H1 (cell line): ENCODE data around the gene DOC2A. TPM values are rescaled to one million over a fixed set of nuclear protein-coding genes. Genes with fewer than 3 reads are reported as not detected.

Experiments
- CTCF ChIA-PET: fragments of 300-600 bp; sonication (Branson Sonifier 250); formaldehyde crosslinking; loops from one replicate; lab custom pipeline; 2021; ENCODE audit not compliant: partially characterized antibody; lab: Charles Lee
- POLR2A ChIA-PET: fragments of 300-600 bp; sonication (Branson Sonifier 250); formaldehyde crosslinking; loops from one replicate; lab custom pipeline; 2021; ENCODE audit warnings: inconsistent platforms; ENCODE audit not compliant: partially characterized antibody; lab: Charles Lee
- DNase-seq, 2 experiments: peaks; one replicate each; pipeline versions ENCODE4 v3.0.0 to v3.0.0-alpha.2; 2010 to 2022; ENCODE audit warnings: low spot score in 2 of 2, low read depth in 1 of 2, mixed read lengths in 1 of 2
- FAIRE-seq: peaks from 2 replicates; lab custom pipeline; 2011; peaks lifted over from hg19 to GRCh38; lab: Jason Lieb, UNC
- H2AFZ ChIP-seq: 2 replicates; pipeline ENCODE4 v1.8.1; 2012; ENCODE audit warnings: low read length, inconsistent platforms
- H2AK5ac ChIP-seq: 2 replicates; pipeline ENCODE4 v1.6.1; 2013; ENCODE audit warnings: low read depth, low read length
- H2BK120ac ChIP-seq: replicated peaks from 2 replicates; pipeline ENCODE3; 2013; ENCODE audit warnings: low read depth, low read length, inconsistent platforms
- H2BK12ac ChIP-seq: 2 replicates; pipeline ENCODE4 v1.6.1; 2013; ENCODE audit warnings: low read depth, low read length
- H2BK15ac ChIP-seq: 2 replicates; pipeline ENCODE4 v1.6.1; 2013; ENCODE audit warnings: low read length
- H2BK20ac ChIP-seq: 2 replicates; pipeline ENCODE4 v1.6.1; 2013; ENCODE audit warnings: low read length
- H2BK5ac ChIP-seq: 2 replicates; pipeline ENCODE4 v1.6.1; 2013; ENCODE audit warnings: low read depth, low read length
- H3K14ac ChIP-seq: 2 replicates; pipeline ENCODE4 v1.6.1; 2013; ENCODE audit warnings: inconsistent platforms; ENCODE audit not compliant: insufficient read length
- H3K18ac ChIP-seq: 2 replicates; pipeline ENCODE4 v1.6.1; 2013; ENCODE audit warnings: low read length; ENCODE audit errors: extremely low read depth
- H3K23ac ChIP-seq: 2 replicates; pipeline ENCODE4 v1.6.1; 2013; ENCODE audit warnings: inconsistent platforms; ENCODE audit not compliant: insufficient read length
- H3K23me2 ChIP-seq: 2 replicates; pipeline ENCODE4 v1.6.1; 2013; ENCODE audit warnings: low read depth, low read length
- H3K27ac ChIP-seq: 2 replicates; pipeline ENCODE4 v1.6.1; 2011; ENCODE audit warnings: low read depth, low read length, inconsistent platforms
- H3K27me3 ChIP-seq, 4 experiments: replicated peaks in 1 of 4; 1 replicate in 1 of 4; 2 replicates in 3 of 4; pipeline versions ENCODE4 v1.6.1 to v1.8.1; 2011 to 2013; ENCODE audit warnings: low read length in 3 of 4, mild to moderate bottlenecking in 3 of 4, inconsistent platforms in 2 of 4, mixed read lengths in 2 of 4, moderate library complexity in 1 of 4; ENCODE audit not compliant: control insufficient read depth in 3 of 4, insufficient read depth in 3 of 4; ENCODE audit errors: extremely low read depth in 1 of 4
- H3K36me3 ChIP-seq, 4 experiments: 2 replicates each; pipeline versions ENCODE4 v1.6.1 to v1.8.1; 2011 to 2013; ENCODE audit warnings: mild to moderate bottlenecking in 4 of 4, low read length in 3 of 4, moderate library complexity in 2 of 4, control low read depth in 1 of 4, inconsistent platforms in 1 of 4; ENCODE audit not compliant: insufficient read depth in 4 of 4, control insufficient read depth in 2 of 4
- H3K4ac ChIP-seq: replicated peaks from 2 replicates; pipeline ENCODE3; 2013; ENCODE audit warnings: low read length, low read depth, mixed read lengths, inconsistent platforms; ENCODE audit not compliant: insufficient read length
- H3K4me1 ChIP-seq, 4 experiments: replicated peaks in 1 of 4; 1 replicate in 1 of 4; 2 replicates in 3 of 4; pipeline versions ENCODE4 v1.6.1 to v1.8.1; 2011 to 2013; ENCODE audit warnings: low read length in 3 of 4, inconsistent platforms in 2 of 4, mixed read lengths in 1 of 4; ENCODE audit not compliant: insufficient read depth in 4 of 4, control insufficient read depth in 3 of 4
- H3K4me2 ChIP-seq, 2 experiments: 2 replicates each; pipeline versions ENCODE4 v1.6.1 to v1.8.1; 2011 to 2013; ENCODE audit warnings: low read depth in 2 of 2, low read length in 2 of 2, control low read depth in 1 of 2, inconsistent platforms in 1 of 2, mild to moderate bottlenecking in 1 of 2; ENCODE audit not compliant: insufficient read depth in 1 of 2
- H3K4me3 ChIP-seq, 4 experiments: fragments of 200-600, 300-600 bp in 1 of 4; sonication (generic), shearing (Covaris generic), sonication (Bioruptor Twin) in 1 of 4; 2 replicates each; pipeline versions ENCODE4 v1.5.1 to v1.8.1; 2011 to 2016; ENCODE audit warnings: low read length in 4 of 4, low read depth in 3 of 4, control low read depth in 2 of 4, inconsistent platforms in 2 of 4, mild to moderate bottlenecking in 2 of 4, mixed read lengths in 1 of 4, moderate library complexity in 1 of 4; ENCODE audit not compliant: insufficient read depth in 2 of 4; ENCODE audit errors: extremely low read depth in 1 of 4
- H3K56ac ChIP-seq: replicated peaks from 2 replicates; pipeline ENCODE3; 2013; ENCODE audit warnings: low read depth, mild to moderate bottlenecking, mixed read lengths, low read length, inconsistent platforms; ENCODE audit not compliant: insufficient read length
- H3K79me1 ChIP-seq: 2 replicates; pipeline ENCODE4 v1.6.1; 2013; ENCODE audit warnings: low read depth, low read length, control low read depth
- H3K79me2 ChIP-seq, 2 experiments: 2 replicates each; pipeline versions ENCODE4 v1.6.1 to v1.8.1; 2012 to 2013; ENCODE audit warnings: low read length in 2 of 2, mild to moderate bottlenecking in 2 of 2, inconsistent platforms in 1 of 2; ENCODE audit not compliant: insufficient read depth in 2 of 2, control insufficient read depth in 1 of 2
- H3K9ac ChIP-seq, 4 experiments: replicated peaks in 1 of 4; 1 replicate in 1 of 4; 2 replicates in 3 of 4; pipeline versions ENCODE4 v1.6.1 to v1.8.1; 2011 to 2013; ENCODE audit warnings: low read depth in 3 of 4, low read length in 3 of 4, control low read depth in 2 of 4, mild to moderate bottlenecking in 2 of 4, moderate library complexity in 2 of 4, inconsistent platforms in 1 of 4; ENCODE audit errors: extremely low read depth in 1 of 4
- H3K9me3 ChIP-seq, 2 experiments: 2 replicates each; pipeline versions ENCODE4 v1.6.1 to v1.8.1; 2012 to 2013; ENCODE audit warnings: mild to moderate bottlenecking in 2 of 2, moderate library complexity in 2 of 2, control low read depth in 1 of 2, inconsistent platforms in 1 of 2, low read depth in 1 of 2, low read length in 1 of 2, mixed read lengths in 1 of 2; ENCODE audit not compliant: insufficient read depth in 2 of 2
- H4K20me1 ChIP-seq, 2 experiments: replicated peaks in 1 of 2; 2 replicates each; pipeline versions ENCODE3 to v1.8.1; 2011 to 2013; ENCODE audit warnings: inconsistent platforms in 2 of 2, low read length in 2 of 2, mild to moderate bottlenecking in 1 of 2; ENCODE audit not compliant: insufficient read depth in 2 of 2, control insufficient read depth in 1 of 2
- H4K5ac ChIP-seq: 2 replicates; pipeline ENCODE4 v1.6.1; 2013; ENCODE audit warnings: low read length, low read depth, mixed read lengths, inconsistent platforms; ENCODE audit not compliant: insufficient read length
- H4K8ac ChIP-seq: 2 replicates; pipeline ENCODE4 v1.8.0; 2013; ENCODE audit warnings: mild to moderate bottlenecking, moderate library complexity, low read length, inconsistent platforms; ENCODE audit not compliant: insufficient read depth; ENCODE audit errors: extremely low read depth
- H4K91ac ChIP-seq: replicated peaks from 2 replicates; pipeline ENCODE3; 2013; ENCODE audit warnings: low read length, mixed read lengths, inconsistent platforms; ENCODE audit not compliant: insufficient read length
- HDAC2 ChIP-seq, 2 experiments: fragments of 300-600 bp in 1 of 2; sonication (generic) in 1 of 2; IDR thresholded peaks; 2 replicates each; pipeline ENCODE4 v1.6.1; 2011 to 2012; ENCODE audit warnings: low read depth in 2 of 2, low read length in 2 of 2, mild to moderate bottlenecking in 2 of 2, moderate library complexity in 2 of 2, borderline replicate concordance in 1 of 2, inconsistent platforms in 1 of 2
- JUN ChIP-seq: IDR thresholded peaks from 2 replicates; pipeline ENCODE4 v1.6.1; 2011; ENCODE audit warnings: low read depth, mild to moderate bottlenecking, improper control_type of control experiment, low read length
- RBBP5 ChIP-seq: IDR thresholded peaks from 2 replicates; pipeline ENCODE4 v1.7.1; 2012; ENCODE audit warnings: low read depth, mild to moderate bottlenecking, inconsistent platforms, low read length, moderate library complexity, borderline replicate concordance
- YY1 ChIP-seq: IDR thresholded peaks from 2 replicates; pipeline ENCODE4 v1.6.1; 2011; ENCODE audit warnings: low read depth, mild to moderate bottlenecking, low read length
- whole genome bisulfite sequencing, 2 experiments: shearing (Covaris generic) in 1 of 2; methylation state at CpG; one replicate each; pipeline versions ENCODE4 v1.1.6 to v1.1.7; 2013 to 2015; ENCODE audit warnings: low lambda C conversion rate in 2 of 2, mixed read lengths in 2 of 2, inconsistent platforms in 1 of 2, low coverage in 1 of 2, missing lambda C conversion rate in 1 of 2; ENCODE audit not compliant: insufficient replicate concordance in 2 of 2, insufficient coverage in 1 of 2, insufficient read length in 1 of 2; ENCODE audit errors: extremely low coverage in 1 of 2, missing lambda C conversion rate in 1 of 2; 5-methylcytosine and 5-hydroxymethylcytosine counted together
- long read RNA-seq, 2 experiments: library from RNA in 1 of 2; library from capped mRNA in 1 of 2; stranded (forward); transcript quantifications; one replicate each; pipeline ENCODE4 v2.0.0, GENCODE V29; 2021; ENCODE audit warnings: inconsistent platforms in 1 of 2
- polyA minus RNA-seq, 3 experiments: library from RNA; depleted of rRNA, polyadenylated mRNA; stranded (reverse); fragments of >200 nt; gene quantifications; 1 replicate in 2 of 3; 2 replicates in 1 of 3; pipeline ENCODE4 v1.2.3, GENCODE V29; 2011
- polyA plus RNA-seq, 7 experiments: library from polyadenylated mRNA; depleted of rRNA in 3 of 7; stranded (reverse) in 5 of 7; unstranded in 2 of 7; fragments of >200 nt in 5 of 7; fragments of 200-250 nt in 2 of 7; gene quantifications; 1 replicate in 5 of 7; 2 replicates in 1 of 7; 4 replicates in 1 of 7; pipeline versions ENCODE4 v1.2.1 to v1.2.3, GENCODE V29; 2011 to 2013; ENCODE audit warnings: missing spikeins in 2 of 7, mixed read lengths in 2 of 7
- total RNA-seq: library from RNA; stranded (reverse); fragmentation: NEBNext Ultra II Directional; extraction: Animal tissue kit (Norgen Biotek cat#: 25700); gene quantifications from 2 replicates; pipeline ENCODE4 v1.2.1, GENCODE V29; 2021
- TF ChIP-seq, protein P1 (sequence below): IDR thresholded peaks from 2 replicates; pipeline ENCODE4 v1.6.1; 2012; ENCODE audit warnings: inconsistent platforms

Gene DOC2A
- total RNA-seq (10.3 and 13.9 TPM in 2 replicates), polyA plus RNA-seq (2011; rRNA removed) (20.7 and 34.2 TPM in 2 replicates), polyA minus RNA-seq (2011; rRNA and poly(A)+ RNA removed) (4.7 and 9.9 TPM in 2 replicates)
- polyA plus RNA-seq (2011; cell fraction: cytosol; rRNA removed), result 30.1 TPM
- polyA plus RNA-seq (2011; cell fraction: nucleus; rRNA removed), result 96.3 TPM
- 10.0 to 14.2 TPM (median 11.8 TPM) in 4 replicates for polyA plus RNA-seq (2012, experiment 1 of 2)
- 7.4 TPM for polyA plus RNA-seq (2012, experiment 2 of 2)
- polyA plus RNA-seq (2013, experiment 1 of 2), result 10.4 TPM
- 9.1 TPM for polyA plus RNA-seq (2013, experiment 2 of 2)
- polyA minus RNA-seq (2011; cell fraction: cytosol; rRNA and poly(A)+ RNA removed), result 13.5 TPM
- 10.6 TPM for polyA minus RNA-seq (2011; cell fraction: nucleus; rRNA and poly(A)+ RNA removed)
- long read RNA-seq, experiment 1, partial matches to known transcripts, result 0 of 3 reads
- long read RNA-seq, experiment 1, other reads (novel, unspliced or antisense), result 3 of 3 reads
- long read RNA-seq, experiment 2, result 0 reads

DNA sequence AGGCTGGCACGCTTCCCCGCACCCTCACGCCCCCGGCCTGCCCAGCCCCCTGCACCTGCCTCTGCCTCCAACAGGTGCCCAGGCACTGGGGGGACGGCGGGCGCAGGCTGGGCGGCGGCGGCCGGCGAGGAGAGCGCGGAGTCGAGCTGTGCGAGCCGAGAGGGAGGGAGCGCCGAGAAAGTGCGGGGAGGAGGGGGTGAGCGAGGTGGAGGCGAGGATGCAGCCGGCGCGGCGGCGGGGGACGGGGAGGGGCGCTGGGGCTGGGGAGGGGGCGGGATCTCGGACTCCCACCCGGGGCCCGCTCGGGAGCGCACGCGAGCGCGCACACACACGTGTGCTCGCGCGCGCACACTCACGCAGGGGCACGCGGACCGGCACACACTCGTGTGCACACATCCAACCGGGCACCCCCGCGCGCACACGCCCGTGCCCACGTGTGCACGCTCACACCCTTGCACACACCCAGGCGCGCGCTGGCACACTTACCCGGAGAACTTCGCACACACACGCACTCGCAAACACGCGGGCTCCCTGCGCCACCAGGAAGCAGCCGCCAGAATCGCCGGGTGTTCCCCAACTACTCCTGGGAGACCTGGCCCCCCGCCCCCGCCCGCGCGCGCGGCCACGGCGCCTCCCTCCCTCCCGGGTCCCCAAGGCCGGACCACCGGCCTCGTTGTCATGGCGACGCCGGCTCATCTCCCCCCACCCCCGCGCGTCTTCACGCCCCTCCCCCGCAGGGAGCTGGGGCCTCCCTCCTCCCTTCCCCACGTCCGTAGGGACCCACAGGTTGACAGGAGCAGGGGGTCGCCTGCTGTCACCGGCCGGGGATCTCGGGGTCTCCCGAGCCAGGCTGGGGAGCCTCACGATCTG lies at the start of gene DOC2A:
TSS of gene DOC2A (minus strand) at position 184 of the 870 bp plus-strand sequence. CDS start 805 bp downstream, outside the sequence.
- peaks cover 0 to 19% (median 13%) of the 10 kb centered on the region in 4 experiments; a peak in 6 of 7 replicates for H3K4me1 ChIP-seq
- no peak within 1 kb of the TSS; the same call in 1 of the 2 replicates for H3K18ac ChIP-seq
- ChIA-PET POLR2A (interaction anchor here (0.7 to 2.6 kb wide), 6 partner anchors 10 to 198 kb away, joined by 3 to 10 read pairs (median 4); partner anchors contain the start of genes HIRIP3 and TLCD3B), CTCF (interaction anchor here (1.2 to 3.1 kb wide), 2 partner anchors 11 to 163 kb away, joined by 3 to 10 read pairs; no protein-coding TSS in a partner anchor)
- no peak within 1 kb of the TSS; the same call in 1 of the 2 replicates for H2AFZ ChIP-seq
- peak within 1 kb of the TSS; percentile 77 to 96 for H3K4me2 ChIP-seq
- H4K20me1 ChIP-seq, result peaks cover 1 to 6% of the 10 kb centered on the region in 2 experiments
- no peak within 1 kb of the TSS for H4K5ac ChIP-seq
- no peak within 1 kb of the TSS for H3K14ac ChIP-seq
- H2BK20ac ChIP-seq, result no peak within 1 kb of the TSS
- no peak within 1 kb of the TSS for H3K23ac ChIP-seq
- 0% methylated on average over 9 of the region's 99 CpGs; no CpG with 5 or more reads in 1 of the 2 experiments for WGBS, 2 experiments
- FAIRE-seq (no peak), DNase-seq (peak in 1 of 2 experiments; percentile 81)
- H2BK120ac ChIP-seq, result peak within 1 kb of the TSS; percentile 54
- H3K9ac ChIP-seq, result peak within 1 kb of the TSS in 1 of 4 experiments; percentile 36; a peak in 1 of 7 replicates
- peak within 1 kb of the TSS; percentile 85 for H4K91ac ChIP-seq
- peaks cover 16% of the 10 kb centered on the region for H3K23me2 ChIP-seq
- H2BK5ac ChIP-seq, result peak within 1 kb of the TSS; percentile 24; the same call in 1 of the 2 replicates
- H3K79me2 ChIP-seq, result no peaks in the 10 kb centered on the region
- peak within 1 kb of the TSS; percentile 68; the same call in 1 of the 2 replicates for H2BK12ac ChIP-seq
- no peak within 1 kb of the TSS for H3K56ac ChIP-seq
- H3K4ac ChIP-seq, result no peak within 1 kb of the TSS
- H3K79me1 ChIP-seq, result no peaks in the 10 kb centered on the region
- H2AK5ac ChIP-seq, result 0 out of 2 replicates have a peak within 1 kb of the TSS, but pooled peaks have one; percentile 13
- H3K36me3 ChIP-seq, result peaks cover 0 to 2% (median 0%) of the 10 kb centered on the region in 4 experiments; a peak in 1 of 8 replicates
- peak within 1 kb of the TSS; percentile 31; the same call in 1 of the 2 replicates for H2BK15ac ChIP-seq
- no peak within 1 kb of the TSS; the same call in 1 of the 2 replicates for H4K8ac ChIP-seq
- no peak within 1 kb of the TSS for H3K27ac ChIP-seq
- peaks cover 0 to 23% (median 13%) of the 10 kb centered on the region in 4 experiments; a peak in 5 of 7 replicates for H3K27me3 ChIP-seq
- H3K9me3 ChIP-seq, result no peaks in the 10 kb centered on the region
- H3K4me3 ChIP-seq, result peak within 1 kb of the TSS; percentile 45 to 79 (median 74)
- TF ChIP-seq, protein P1, sequence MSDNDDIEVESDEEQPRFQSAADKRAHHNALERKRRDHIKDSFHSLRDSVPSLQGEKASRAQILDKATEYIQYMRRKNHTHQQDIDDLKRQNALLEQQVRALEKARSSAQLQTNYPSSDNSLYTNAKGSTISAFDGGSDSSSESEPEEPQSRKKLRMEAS, result peak; percentile 65; the same call in 1 of the 2 replicates
- TF ChIP-seq YY1, result peak; percentile 46; the same call in 1 of the 2 replicates
- peak; percentile 50 for TF ChIP-seq RBBP5
- no peak for TF ChIP-seq JUN
- TF ChIP-seq HDAC2 (IDR thresholded peaks at IDR 0.05; ENCODE audit: borderline replicate concordance in 1 of 2, low read depth in 2 of 2, low read length in 2 of 2), result no peak
